ENCODE measurements around the gene PEG3. TPM values are rescaled to one million over a fixed set of nuclear protein-coding genes. Genes with fewer than 3 reads are reported as not detected.
"Not testable (repeated sequence)": the region's sequence is repeated elsewhere in the genome, so short reads cannot be mapped to it uniquely, and the experiment has no call there.

PEG3 gene
- total RNA-seq, 1 experiment from 2014 or later: not detected

DNA sequence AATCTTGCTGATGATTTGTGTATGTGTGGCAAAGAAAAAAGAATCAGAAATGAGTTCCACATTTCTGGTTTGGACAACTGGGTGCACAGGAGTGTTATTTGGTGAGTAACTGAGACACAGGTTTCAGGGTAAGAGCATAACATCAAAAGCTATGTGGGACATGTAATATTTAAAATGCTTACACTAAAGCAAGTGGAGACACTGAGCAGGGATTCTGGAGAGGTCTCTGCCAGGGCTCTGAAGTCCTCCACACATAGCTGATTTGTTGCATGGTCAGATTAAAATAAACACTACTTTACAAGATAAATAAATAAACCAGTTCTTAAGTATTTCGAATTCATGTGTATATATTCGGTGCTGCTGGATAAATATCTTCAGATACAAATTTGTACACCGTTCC, 16.3 kb upstream of the PEG3 start:
- no peaks in the 10 kb centered on the region for H3K79me2 ChIP-seq (ENCODE audit: low read length)
- no peak overlapping the region for H2AFZ ChIP-seq (ENCODE audit: low read length)
- no peak overlapping the region for H3K27ac ChIP-seq (ENCODE audit: low read length)
- no peaks in the 10 kb centered on the region for H3K9me3 ChIP-seq (ENCODE audit: low read length)
- no peaks in the 10 kb centered on the region for H3K9me2 ChIP-seq (replicated peaks; ENCODE audit: insufficient read depth, low read length)
- H3K4me3 ChIP-seq (ENCODE audit: low read length): no peak overlapping the region
- H3K9ac ChIP-seq (ENCODE audit: low read length): no peak overlapping the region
- H3K36me3 ChIP-seq (ENCODE audit: insufficient read depth, low read length): no peaks in the 10 kb centered on the region
- H3K4me2 ChIP-seq (ENCODE audit: low read depth, low read length, poor library complexity, severe bottlenecking): no peak overlapping the region
- no peaks in the 10 kb centered on the region for H4K20me1 ChIP-seq (ENCODE audit: insufficient read depth, low read depth, low read length)
- no peaks in the 10 kb centered on the region for H3K4me1 ChIP-seq (ENCODE audit: low read length)
- DNase-seq: no peak
- no peaks in the 10 kb centered on the region; the same call in 1 of the 2 replicates for H3K27me3 ChIP-seq (ENCODE audit: low read length)

DNA sequence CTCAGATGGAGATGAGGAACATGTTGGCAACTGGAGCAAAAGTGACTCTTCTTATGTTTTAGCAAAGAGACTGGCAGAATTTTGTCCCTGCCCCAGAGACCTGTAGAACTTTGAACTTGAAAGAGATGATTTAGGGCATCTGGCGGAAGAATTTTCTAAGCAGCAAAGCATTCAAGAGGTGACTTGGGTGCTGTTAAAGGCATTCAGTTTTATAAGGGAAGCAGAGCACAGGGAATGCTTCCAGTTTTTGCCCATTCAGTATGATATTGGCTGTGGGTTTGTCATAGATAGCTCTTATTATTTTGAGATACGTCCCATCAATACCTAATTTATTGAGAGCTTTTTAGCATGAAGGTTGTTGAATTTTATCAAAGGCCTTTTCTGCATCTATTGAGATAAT, 11.8 kb upstream of the PEG3 start:
- not testable (repeated sequence) for H3K27me3 ChIP-seq (ENCODE audit: low read length); H3K4me1 ChIP-seq (ENCODE audit: low read length); H3K27ac ChIP-seq (ENCODE audit: low read length); H3K9me2 ChIP-seq (replicated peaks; ENCODE audit: insufficient read depth, low read length); H3K9me3 ChIP-seq (ENCODE audit: low read length); H3K4me2 ChIP-seq (ENCODE audit: low read depth, low read length, poor library complexity, severe bottlenecking); H3K9ac ChIP-seq (ENCODE audit: low read length); H3K79me2 ChIP-seq (ENCODE audit: low read length); DNase-seq; H3K4me3 ChIP-seq (ENCODE audit: low read length); H2AFZ ChIP-seq (ENCODE audit: low read length); H3K36me3 ChIP-seq (ENCODE audit: insufficient read depth, low read length); H4K20me1 ChIP-seq (ENCODE audit: insufficient read depth, low read depth, low read length)

DNA sequence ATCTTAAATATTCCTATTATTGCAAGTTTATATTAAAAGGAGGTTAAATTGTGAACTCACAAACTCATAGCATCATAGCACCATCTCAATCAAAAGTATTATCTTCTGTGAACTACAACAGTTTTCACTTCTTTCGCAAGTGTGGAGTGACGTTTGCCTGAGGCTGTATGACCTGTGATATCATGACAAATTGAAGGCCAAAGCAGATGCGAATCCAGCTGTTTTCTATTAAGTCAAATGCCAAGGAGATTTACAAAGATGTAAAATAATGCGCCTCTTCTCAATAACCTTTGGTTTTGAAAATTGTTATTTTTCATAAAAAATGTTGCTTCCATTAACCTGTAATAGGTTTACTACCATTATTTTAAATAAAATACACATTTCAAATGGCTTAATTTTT, 7.6 kb upstream of the PEG3 start:
- no peak for DNase-seq
- Histone ChIP-seq H3K4me2 (ENCODE audit: low read depth, low read length, poor library complexity, severe bottlenecking) (no peak overlapping the region), H3K79me2 (ENCODE audit: low read length) (no peaks in the 10 kb centered on the region), H3K9me2 (replicated peaks; ENCODE audit: insufficient read depth, low read length) (no peaks in the 10 kb centered on the region; the same call in 1 of the 2 replicates), H3K4me1 (ENCODE audit: low read length) (no peaks in the 10 kb centered on the region), H3K9me3 (ENCODE audit: low read length) (no peaks in the 10 kb centered on the region), H4K20me1 (ENCODE audit: insufficient read depth, low read depth, low read length) (no peaks in the 10 kb centered on the region), H3K9ac (ENCODE audit: low read length) (no peak overlapping the region), H2AFZ (ENCODE audit: low read length) (no peak overlapping the region), H3K36me3 (ENCODE audit: insufficient read depth, low read length) (no peaks in the 10 kb centered on the region), H3K27me3 (ENCODE audit: low read length) (no peaks in the 10 kb centered on the region), H3K4me3 (ENCODE audit: low read length) (no peak overlapping the region), H3K27ac (ENCODE audit: low read length) (no peak overlapping the region)

DNA sequence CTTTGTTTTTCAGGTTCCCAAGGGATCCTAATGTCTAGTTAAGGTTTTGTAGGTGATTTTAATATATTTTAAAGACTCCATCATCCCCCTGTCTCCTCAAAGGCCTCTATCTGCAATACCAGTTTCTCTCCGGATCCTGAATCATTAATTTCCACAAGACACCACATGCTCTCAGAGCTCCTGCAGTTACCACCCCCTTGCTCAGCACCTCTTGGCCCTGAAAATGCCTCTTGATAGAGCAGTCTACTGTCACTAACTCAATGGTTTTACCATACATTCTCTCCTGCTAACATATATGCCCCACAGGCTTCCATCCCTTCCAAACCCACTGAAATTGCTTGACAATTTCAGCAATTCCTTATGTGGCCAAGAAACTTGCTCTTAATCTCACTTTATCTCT, 1.9 kb upstream of the PEG3 start:
- Histone ChIP-seq H3K27ac (ENCODE audit: low read length) (no peak overlapping the region), H3K9ac (ENCODE audit: low read length) (no peak overlapping the region), H3K79me2 (ENCODE audit: low read length) (no peaks in the 10 kb centered on the region), H3K9me3 (ENCODE audit: low read length) (peaks cover 23% of the 10 kb centered on the region), H3K4me3 (ENCODE audit: low read length) (no peak overlapping the region), H3K4me1 (ENCODE audit: low read length) (no peaks in the 10 kb centered on the region), H3K4me2 (ENCODE audit: low read depth, low read length, poor library complexity, severe bottlenecking) (no peak overlapping the region), H3K27me3 (ENCODE audit: low read length) (no peaks in the 10 kb centered on the region), H3K36me3 (ENCODE audit: insufficient read depth, low read length) (no peaks in the 10 kb centered on the region), H3K9me2 (replicated peaks; ENCODE audit: insufficient read depth, low read length) (no peaks in the 10 kb centered on the region), H2AFZ (ENCODE audit: low read length) (no peak overlapping the region), H4K20me1 (ENCODE audit: insufficient read depth, low read depth, low read length) (no peaks in the 10 kb centered on the region)
- no peak for DNase-seq

DNA sequence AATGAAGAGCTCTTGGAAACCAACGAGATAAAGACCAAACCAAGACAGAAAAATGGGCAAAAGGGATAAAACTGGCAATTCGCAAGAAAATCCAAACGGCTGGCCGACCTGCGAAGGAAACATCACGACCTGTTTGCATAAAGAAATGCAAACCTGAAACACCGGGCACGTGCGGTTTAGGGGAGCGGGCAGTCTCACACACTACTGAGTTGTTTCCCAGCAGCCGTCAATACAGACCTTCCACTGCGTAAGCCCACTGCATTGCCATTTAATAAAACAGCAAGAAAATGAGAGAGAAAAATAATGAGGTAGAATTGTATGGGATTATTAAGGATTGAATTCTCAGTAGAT, 642 bp upstream of the PEG3 start:
- H3K36me3 ChIP-seq (ENCODE audit: insufficient read depth, low read length): no peaks in the 10 kb centered on the region
- H3K9me2 ChIP-seq (replicated peaks; ENCODE audit: insufficient read depth, low read length): no peaks in the 10 kb centered on the region
- H2AFZ ChIP-seq (ENCODE audit: low read length): no peak overlapping the region
- no peaks in the 10 kb centered on the region for H3K27me3 ChIP-seq (ENCODE audit: low read length)
- no peak overlapping the region for H3K4me2 ChIP-seq (ENCODE audit: low read depth, low read length, poor library complexity, severe bottlenecking)
- H3K4me3 ChIP-seq (ENCODE audit: low read length): no peak overlapping the region
- no peak for DNase-seq
- H3K79me2 ChIP-seq (ENCODE audit: low read length): no peaks in the 10 kb centered on the region
- no peak overlapping the region for H3K9ac ChIP-seq (ENCODE audit: low read length)
- no peak overlapping the region for H3K27ac ChIP-seq (ENCODE audit: low read length)
- H3K4me1 ChIP-seq (ENCODE audit: low read length): no peaks in the 10 kb centered on the region
- H3K9me3 ChIP-seq (ENCODE audit: low read length): peaks cover 27% of the 10 kb centered on the region
- no peaks in the 10 kb centered on the region for H4K20me1 ChIP-seq (ENCODE audit: insufficient read depth, low read depth, low read length)

DNA sequence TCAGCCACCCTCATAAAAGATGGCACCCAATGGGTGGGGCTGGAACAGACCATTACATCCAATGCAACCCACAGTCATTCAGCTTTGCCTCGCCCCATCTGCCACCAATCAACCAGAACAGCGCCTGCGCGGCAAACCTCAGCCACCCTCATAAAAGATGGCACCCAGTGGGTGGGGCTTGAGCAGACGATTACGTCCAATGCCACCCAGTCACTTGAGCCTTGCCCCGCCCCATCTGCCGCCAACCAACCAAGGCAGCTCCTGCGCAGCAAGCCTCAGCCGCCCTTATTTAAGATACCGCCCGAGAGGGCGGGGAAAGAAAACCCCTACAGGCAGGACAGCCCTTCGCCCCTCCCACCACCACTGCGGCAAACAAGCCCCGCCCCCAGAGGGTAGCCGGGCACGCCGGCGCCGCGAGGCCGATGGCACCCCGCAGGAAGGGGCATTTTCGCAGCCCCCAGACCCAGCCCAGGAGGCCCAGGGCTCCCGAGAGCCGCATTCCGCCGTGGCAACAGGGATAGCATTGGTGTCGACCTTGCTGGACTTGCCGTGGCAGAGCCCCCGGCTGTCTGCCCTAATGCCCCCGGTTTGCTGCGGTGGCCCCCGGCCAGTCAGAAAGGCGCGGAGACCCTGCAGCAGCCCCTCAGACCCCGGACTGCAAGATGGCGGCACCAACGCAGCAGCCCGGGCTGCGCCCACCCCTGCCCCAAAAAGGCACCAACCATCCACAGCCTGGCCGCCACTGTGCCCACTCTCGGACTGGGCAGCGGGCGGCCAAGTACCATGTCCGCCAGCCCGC, 675 bp downstream of the PEG3 start:
- H3K9me3 ChIP-seq (ENCODE audit: low read length): peaks cover 27% of the 10 kb centered on the region

DNA sequence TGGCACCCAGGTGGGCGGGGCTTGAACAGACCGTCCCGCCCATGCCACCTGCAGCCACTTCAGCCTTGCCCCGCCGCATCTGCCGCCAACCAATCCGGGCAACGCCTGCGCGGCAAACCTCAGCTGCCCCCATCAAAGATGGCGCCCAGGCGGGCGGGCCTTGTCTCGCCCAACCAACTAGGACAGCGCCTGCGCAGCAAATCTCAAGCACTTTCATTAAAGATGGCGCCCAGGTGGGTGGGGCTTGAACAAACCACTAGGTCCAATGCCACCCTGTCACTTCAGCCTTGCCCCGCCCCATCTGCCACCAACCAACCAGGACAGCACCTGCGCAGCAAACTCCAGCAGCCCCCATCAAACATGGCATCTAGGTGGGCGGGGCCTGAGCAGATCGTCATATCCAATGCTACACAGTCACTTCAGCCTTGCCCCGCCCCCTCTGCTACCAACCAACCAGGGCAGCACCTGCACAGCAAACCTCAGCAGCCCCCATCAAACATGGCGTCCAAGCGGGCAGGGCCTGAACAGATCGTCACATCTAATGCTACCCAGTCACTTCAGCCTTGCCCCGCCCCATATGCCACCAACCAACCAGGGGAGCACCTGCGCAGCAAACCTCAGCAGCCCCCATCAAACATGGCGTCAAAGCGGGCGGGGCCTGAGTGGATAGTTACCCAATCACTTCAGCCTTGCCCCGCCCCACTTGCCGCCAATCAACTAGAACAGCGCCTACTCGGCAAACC, 1.4 kb downstream of the PEG3 start:
- Histone ChIP-seq H3K27me3 (ENCODE audit: low read length) (no peaks in the 10 kb centered on the region), H3K4me2 (ENCODE audit: low read depth, low read length, poor library complexity, severe bottlenecking) (no peak overlapping the region), H3K9me2 (replicated peaks; ENCODE audit: insufficient read depth, low read length) (no peaks in the 10 kb centered on the region), H4K20me1 (ENCODE audit: insufficient read depth, low read depth, low read length) (no peaks in the 10 kb centered on the region), H3K4me3 (ENCODE audit: low read length) (no peak overlapping the region), H3K9ac (ENCODE audit: low read length) (no peak overlapping the region), H3K27ac (ENCODE audit: low read length) (no peak overlapping the region), H3K9me3 (ENCODE audit: low read length) (peaks cover 27% of the 10 kb centered on the region), H3K79me2 (ENCODE audit: low read length) (no peaks in the 10 kb centered on the region), H2AFZ (ENCODE audit: low read length) (no peak overlapping the region), H3K4me1 (ENCODE audit: low read length) (no peaks in the 10 kb centered on the region), H3K36me3 (ENCODE audit: insufficient read depth, low read length) (no peaks in the 10 kb centered on the region)
- DNase-seq: no peak

More for the DNA sequence above, 675 bp downstream of the PEG3 start:
- H3K9me2 ChIP-seq (replicated peaks; ENCODE audit: insufficient read depth, low read length): no peaks in the 10 kb centered on the region
- H3K4me2 ChIP-seq (ENCODE audit: low read depth, low read length, poor library complexity, severe bottlenecking): no peak overlapping the region
- no peaks in the 10 kb centered on the region for H4K20me1 ChIP-seq (ENCODE audit: insufficient read depth, low read depth, low read length)
- H3K4me3 ChIP-seq (ENCODE audit: low read length): no peak overlapping the region
- H3K4me1 ChIP-seq (ENCODE audit: low read length): no peaks in the 10 kb centered on the region
- H3K79me2 ChIP-seq (ENCODE audit: low read length): no peaks in the 10 kb centered on the region
- H3K27ac ChIP-seq (ENCODE audit: low read length): no peak overlapping the region
- no peak overlapping the region for H2AFZ ChIP-seq (ENCODE audit: low read length)
- no peaks in the 10 kb centered on the region for H3K36me3 ChIP-seq (ENCODE audit: insufficient read depth, low read length)
- no peaks in the 10 kb centered on the region for H3K27me3 ChIP-seq (ENCODE audit: low read length)
- H3K9ac ChIP-seq (ENCODE audit: low read length): no peak overlapping the region
- no peak for DNase-seq

DNA sequence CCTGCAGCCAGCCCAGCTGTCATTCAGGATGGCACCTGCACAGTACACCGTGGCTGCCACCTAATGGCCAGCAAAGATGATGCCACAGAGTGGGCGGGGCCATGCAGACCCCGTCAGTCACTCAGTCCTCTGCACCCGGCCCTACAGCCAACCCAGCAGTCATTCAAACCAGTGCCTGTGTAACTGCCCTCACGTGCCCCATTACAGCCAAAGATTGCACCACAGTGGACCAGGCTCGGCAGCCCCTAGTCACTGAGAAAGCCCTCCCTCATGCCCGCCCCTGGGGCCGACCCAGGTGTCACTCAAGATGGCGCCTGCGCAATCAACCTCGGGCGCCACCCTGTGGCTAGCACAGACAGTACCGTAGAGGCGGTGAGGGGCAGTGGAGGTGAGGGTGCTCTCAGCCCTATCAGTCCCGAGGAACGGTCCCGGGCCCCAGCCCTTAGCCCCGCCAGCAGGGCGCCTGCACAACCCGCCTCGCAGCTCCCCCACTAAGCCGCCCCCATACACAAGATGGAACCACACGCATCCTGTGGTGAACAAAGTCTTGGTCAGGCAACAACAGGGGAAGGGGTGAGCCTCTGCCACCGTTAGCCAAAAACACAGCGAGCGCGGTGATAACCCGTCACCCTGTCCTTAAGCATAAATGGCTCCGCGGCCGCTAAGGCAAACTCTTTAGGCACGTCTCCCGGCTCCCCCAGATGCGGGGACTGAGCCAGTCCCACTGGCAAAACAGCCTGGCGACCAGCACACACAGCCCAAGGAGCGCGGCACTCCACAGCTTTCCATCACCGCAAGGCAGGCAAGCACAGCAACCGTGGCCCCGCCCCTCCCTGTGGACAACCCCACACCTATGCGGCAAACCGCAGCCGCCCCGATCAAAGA, 2.3 kb downstream of the PEG3 start:
- no peak for DNase-seq
- Histone ChIP-seq H3K9ac (ENCODE audit: low read length) (no peak overlapping the region), H3K27ac (ENCODE audit: low read length) (no peak overlapping the region), H4K20me1 (ENCODE audit: insufficient read depth, low read depth, low read length) (no peaks in the 10 kb centered on the region), H2AFZ (ENCODE audit: low read length) (no peak overlapping the region), H3K27me3 (ENCODE audit: low read length) (no peaks in the 10 kb centered on the region), H3K79me2 (ENCODE audit: low read length) (no peaks in the 10 kb centered on the region), H3K4me2 (ENCODE audit: low read depth, low read length, poor library complexity, severe bottlenecking) (no peak overlapping the region), H3K4me3 (ENCODE audit: low read length) (no peak overlapping the region), H3K36me3 (ENCODE audit: insufficient read depth, low read length) (no peaks in the 10 kb centered on the region), H3K4me1 (ENCODE audit: low read length) (no peaks in the 10 kb centered on the region), H3K9me3 (ENCODE audit: low read length) (peaks cover 27% of the 10 kb centered on the region), H3K9me2 (replicated peaks; ENCODE audit: insufficient read depth, low read length) (no peaks in the 10 kb centered on the region)
